Memory B cell (primary cell): ENCODE data around the gene CBFB.
"Not testable (repeated sequence)": the region's sequence is repeated elsewhere in the genome, so short reads cannot be mapped to it uniquely, and the experiment has no call there.

Experiments
- ATAC-seq: fragments of 150-1000 bp; cut with Tn5 transposase; 2 replicates; pipeline ENCODE4 v1.10.0; 2021; ENCODE audit warnings: low read depth, mild to moderate bottlenecking, moderate library complexity
- DNase-seq, 2 donors: peaks; one replicate each; pipeline ENCODE4 v3.0.0; 2022; ENCODE audit warnings: low spot score in 2 of 2
- H3K27ac Mint-ChIP-seq: one replicate; pipeline ENCODE4 v1.8.0; 2022; ENCODE audit warnings: mild to moderate bottlenecking, moderate library complexity, mixed read lengths
- H3K27me3 Mint-ChIP-seq: one replicate; pipeline ENCODE4 v1.8.0; 2022; ENCODE audit warnings: mixed read lengths
- H3K36me3 Mint-ChIP-seq: one replicate; pipeline ENCODE4 v1.8.0; 2022; ENCODE audit warnings: mild to moderate bottlenecking, mixed read lengths
- H3K4me1 Mint-ChIP-seq: one replicate; pipeline ENCODE4 v1.8.0; 2022; ENCODE audit warnings: mixed read lengths
- H3K4me3 Mint-ChIP-seq: one replicate; pipeline ENCODE4 v1.8.0; 2022; ENCODE audit warnings: mild to moderate bottlenecking, moderate library complexity, mixed read lengths
- H3K9me3 Mint-ChIP-seq: one replicate; pipeline ENCODE4 v1.8.0; 2022; ENCODE audit warnings: mixed read lengths

CBFB gene

GRCh38 chr16:67028696-67029253 lies at the start of gene CBFB:
CBFB (plus strand) TSS chr16:67029149; CDS start chr16:67029408, 259 bp downstream.
- no peaks in the 10 kb centered on the region for H3K27me3 Mint-ChIP-seq
- H3K9me3 Mint-ChIP-seq: no peaks in the 10 kb centered on the region
- H3K4me3 Mint-ChIP-seq: peak within 1 kb of the TSS; percentile 88
- peak within 1 kb of the TSS; percentile 89 for H3K27ac Mint-ChIP-seq
- H3K36me3 Mint-ChIP-seq: no peaks in the 10 kb centered on the region
- H3K4me1 Mint-ChIP-seq: peaks cover 4% of the 10 kb centered on the region
- peak; percentile 89 to 93 for DNase-seq
- peak; percentile 81 for ATAC-seq

GRCh38 chr16:66983033-66983432 lies 45.9 kb upstream of the CBFB start:
- Mint-ChIP-seq H3K4me1 (no peaks in the 10 kb centered on the region), H3K9me3 (no peaks in the 10 kb centered on the region), H3K4me3 (no peak overlapping the region), H3K27me3 (no peaks in the 10 kb centered on the region), H3K27ac (no peak overlapping the region), H3K36me3 (no peaks in the 10 kb centered on the region)
- DNase-seq (no peak), ATAC-seq (no peak)

GRCh38 chr16:66984892-66985311 lies 44.0 kb upstream of the CBFB start:
- no peak for ATAC-seq
- H3K4me1 Mint-ChIP-seq: no peaks in the 10 kb centered on the region
- no peak overlapping the region for H3K4me3 Mint-ChIP-seq

GRCh38 chr16:66986559-66986958 lies 42.4 kb upstream of the CBFB start:
- no peaks in the 10 kb centered on the region for H3K9me3 Mint-ChIP-seq
- H3K27ac Mint-ChIP-seq: no peak overlapping the region
- no peaks in the 10 kb centered on the region for H3K27me3 Mint-ChIP-seq
- ATAC-seq: no peak
- H3K4me3 Mint-ChIP-seq: no peak overlapping the region
- no peaks in the 10 kb centered on the region for H3K4me1 Mint-ChIP-seq
- DNase-seq: no peak
- H3K36me3 Mint-ChIP-seq: no peaks in the 10 kb centered on the region

More at GRCh38 chr16:66984892-66985311, 44.0 kb upstream of the CBFB start:
- Mint-ChIP-seq H3K27ac (no peak overlapping the region), H3K9me3 (no peaks in the 10 kb centered on the region), H3K27me3 (no peaks in the 10 kb centered on the region), H3K36me3 (no peaks in the 10 kb centered on the region)
- DNase-seq: no peak

- DNase-seq (no peak), ATAC-seq (no peak)
- Mint-ChIP-seq H3K4me1 (no peaks in the 10 kb centered on the region), H3K27ac (no peak within 1 kb of the TSS), H3K9me3 (no peaks in the 10 kb centered on the region), H3K27me3 (no peaks in the 10 kb centered on the region), H3K36me3 (no peaks in the 10 kb centered on the region), H3K4me3 (no peak within 1 kb of the TSS)
Observed at GRCh38 chr16:66988197-66988788, 40.7 kb upstream of the CBFB start, which contains the start of gene CES4A. CES4A (plus strand) TSS chr16:66988589; CDS start chr16:66988773, 184 bp downstream.

GRCh38 chr16:66991545-66992077 lies 37.3 kb upstream of the CBFB start:
- no peak overlapping the region for H3K4me3 Mint-ChIP-seq
- H3K9me3 Mint-ChIP-seq: no peaks in the 10 kb centered on the region
- no peaks in the 10 kb centered on the region for H3K36me3 Mint-ChIP-seq
- no peaks in the 10 kb centered on the region for H3K4me1 Mint-ChIP-seq
- no peak for ATAC-seq
- H3K27me3 Mint-ChIP-seq: no peaks in the 10 kb centered on the region
- no peak overlapping the region for H3K27ac Mint-ChIP-seq
- DNase-seq: no peak

- H3K27ac Mint-ChIP-seq, H3K4me3 Mint-ChIP-seq: not testable (repeated sequence)
Observed at GRCh38 chr16:66993558-66993957, 35.4 kb upstream of the CBFB start.

GRCh38 chr16:66996324-66996982 lies 32.5 kb upstream of the CBFB start:
- Mint-ChIP-seq H3K36me3 (no peaks in the 10 kb centered on the region), H3K4me3 (no peak overlapping the region), H3K27ac (no peak overlapping the region), H3K9me3 (no peaks in the 10 kb centered on the region), H3K27me3 (peaks cover 2% of the 10 kb centered on the region), H3K4me1 (peaks cover 10% of the 10 kb centered on the region)
- no peak for DNase-seq
- ATAC-seq: no peak

More at GRCh38 chr16:66993558-66993957, 35.4 kb upstream of the CBFB start:
- ATAC-seq, H3K4me1 Mint-ChIP-seq, H3K36me3 Mint-ChIP-seq, H3K27me3 Mint-ChIP-seq, DNase-seq, H3K9me3 Mint-ChIP-seq: not testable (repeated sequence)

GRCh38 chr16:66996983-66997358 lies 32.0 kb upstream of the CBFB start:
- Mint-ChIP-seq H3K4me1 (peaks cover 11% of the 10 kb centered on the region), H3K27ac (no peak overlapping the region), H3K4me3 (no peak overlapping the region), H3K9me3 (no peaks in the 10 kb centered on the region), H3K36me3 (no peaks in the 10 kb centered on the region), H3K27me3 (peaks cover 2% of the 10 kb centered on the region)
- DNase-seq (no peak), ATAC-seq (no peak)

GRCh38 chr16:67000384-67001351 lies 28.3 kb upstream of the CBFB start:
- Mint-ChIP-seq H3K4me3 (peak overlapping the region; percentile 84), H3K9me3 (no peaks in the 10 kb centered on the region), H3K27ac (peak overlapping the region; percentile 36), H3K27me3 (peaks cover 2% of the 10 kb centered on the region), H3K36me3 (peaks cover 2% of the 10 kb centered on the region), H3K4me1 (peaks cover 11% of the 10 kb centered on the region)
- DNase-seq (peak; percentile 37 to 66), ATAC-seq (peak; percentile 85)

- Mint-ChIP-seq H3K36me3 (peaks cover 2% of the 10 kb centered on the region), H3K27me3 (peaks cover 4% of the 10 kb centered on the region), H3K4me3 (peak overlapping the region; percentile 42), H3K27ac (no peak overlapping the region), H3K4me1 (peaks cover 11% of the 10 kb centered on the region), H3K9me3 (no peaks in the 10 kb centered on the region)
- ATAC-seq (no peak), DNase-seq (no peak)
Observed at GRCh38 chr16:67001726-67002125, 27.2 kb upstream of the CBFB start.

GRCh38 chr16:67006930-67007658 lies 21.9 kb upstream of the CBFB start:
- Mint-ChIP-seq H3K9me3 (no peaks in the 10 kb centered on the region), H3K4me1 (no peaks in the 10 kb centered on the region), H3K27me3 (peaks cover 2% of the 10 kb centered on the region), H3K36me3 (peaks cover 2% of the 10 kb centered on the region), H3K27ac (no peak overlapping the region), H3K4me3 (no peak overlapping the region)
- ATAC-seq (no peak), DNase-seq (no peak)

GRCh38 chr16:67009158-67009557 lies 19.8 kb upstream of the CBFB start:
- no peak for DNase-seq
- no peak for ATAC-seq
- Mint-ChIP-seq H3K4me1 (no peaks in the 10 kb centered on the region), H3K4me3 (no peak overlapping the region), H3K36me3 (no peaks in the 10 kb centered on the region), H3K27me3 (peaks cover 2% of the 10 kb centered on the region), H3K9me3 (no peaks in the 10 kb centered on the region), H3K27ac (no peak overlapping the region)
